GM19467 (cell line): Measurements from ENCODE around the gene TULP4.
"Not testable (repeated sequence)": the region's sequence is repeated elsewhere in the genome, so short reads cannot be mapped to it uniquely, and the experiment has no call there.

Experiments used
- ATAC-seq: cut with Tn5 transposase; IDR thresholded peaks from one replicate; pipeline ENCODE4 v1.9.1; 2021; ENCODE audit warnings: mild to moderate bottlenecking, moderate library complexity; ENCODE audit not compliant: unreplicated experiment

TULP4 gene

DNA sequence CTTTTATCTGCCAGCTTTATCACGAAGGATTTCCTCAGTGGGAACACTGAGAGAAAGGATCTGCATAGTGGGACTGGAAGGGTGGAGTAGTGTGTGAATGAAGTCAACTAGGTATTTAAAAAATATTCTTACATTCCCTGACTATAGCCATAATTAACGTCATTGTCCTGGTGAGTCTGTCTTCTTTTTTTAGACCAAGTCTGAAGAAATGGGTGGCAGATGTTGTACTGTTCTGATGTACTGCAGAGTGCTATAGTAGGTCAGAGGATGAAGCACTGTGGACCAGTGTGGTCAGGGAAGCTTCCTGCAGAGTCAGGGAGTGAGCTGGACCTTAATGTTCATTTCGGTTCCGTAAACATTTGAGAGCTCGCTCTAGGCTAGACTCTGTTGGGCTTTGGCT, 11.9 kb downstream of the TULP4 start:
- no peak for ATAC-seq

DNA sequence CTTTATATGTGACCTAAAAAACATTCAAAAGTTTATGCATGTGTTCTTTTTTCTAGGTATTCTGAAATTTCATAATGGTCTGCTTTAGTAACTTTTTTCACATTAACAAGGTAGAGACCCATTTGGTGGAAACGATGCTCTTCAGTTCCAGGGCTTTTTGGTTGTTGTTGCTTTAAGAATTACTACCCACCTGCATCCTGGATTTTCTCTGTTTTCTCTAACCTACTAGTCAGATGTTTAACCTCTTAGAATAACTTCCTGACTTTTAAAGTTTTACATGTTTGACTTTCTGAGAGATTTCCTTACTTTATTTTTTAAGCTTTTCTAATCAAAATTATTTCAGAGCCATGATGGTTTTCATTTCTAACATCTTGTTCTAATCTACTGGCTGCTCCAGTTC, 14.9 kb downstream of the TULP4 start:
- ATAC-seq = no peak

DNA sequence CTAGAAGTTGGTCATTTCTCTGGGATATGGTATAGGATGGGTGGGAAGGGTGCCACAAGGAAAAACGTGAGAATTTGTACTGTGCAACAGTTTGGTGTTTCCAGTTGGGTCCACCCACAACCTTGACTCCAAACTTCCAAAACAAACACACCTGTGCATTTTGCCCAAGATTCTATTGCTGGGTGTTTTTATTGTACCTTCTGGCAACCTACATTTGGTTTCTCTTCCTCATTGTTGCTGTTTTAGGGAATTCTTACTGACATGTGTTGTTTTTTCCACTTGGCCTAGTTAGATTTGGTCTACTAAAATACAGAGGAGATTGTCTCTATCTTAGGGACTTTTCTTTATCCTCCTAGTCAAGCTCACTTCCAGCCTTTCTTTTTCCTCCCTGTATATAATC, 16.7 kb downstream of the TULP4 start:
- ATAC-seq = no peak

- ATAC-seq = no peak
These were observed 17.3 kb downstream of the TULP4 start for GRCh38 chr6:158329531-158329930.

- no peak for ATAC-seq
These were observed 17.8 kb downstream of the TULP4 start for GRCh38 chr6:158330016-158330415.

- ATAC-seq = no peak
These were observed 20.0 kb downstream of the TULP4 start for GRCh38 chr6:158332237-158332636.

DNA sequence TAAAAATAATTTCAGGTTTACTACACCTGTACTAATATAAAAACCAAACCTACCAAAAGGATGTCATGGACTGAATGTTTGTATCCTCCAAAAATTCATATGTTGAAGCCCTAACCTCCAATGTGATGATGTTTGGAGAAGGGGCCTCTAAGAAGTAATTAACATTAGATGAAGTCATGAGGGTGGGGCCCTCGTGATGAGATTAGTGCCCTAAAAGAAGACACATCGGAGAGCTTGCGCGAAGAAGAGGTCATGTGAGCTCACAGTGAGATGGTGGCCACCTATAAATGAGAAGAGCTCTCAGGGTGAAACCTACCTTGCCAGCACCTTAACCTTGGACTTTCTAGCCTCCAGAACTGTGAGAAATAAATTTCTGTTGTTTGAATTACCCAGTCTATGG, 20.8 kb downstream of the TULP4 start:
- no peak for ATAC-seq

DNA sequence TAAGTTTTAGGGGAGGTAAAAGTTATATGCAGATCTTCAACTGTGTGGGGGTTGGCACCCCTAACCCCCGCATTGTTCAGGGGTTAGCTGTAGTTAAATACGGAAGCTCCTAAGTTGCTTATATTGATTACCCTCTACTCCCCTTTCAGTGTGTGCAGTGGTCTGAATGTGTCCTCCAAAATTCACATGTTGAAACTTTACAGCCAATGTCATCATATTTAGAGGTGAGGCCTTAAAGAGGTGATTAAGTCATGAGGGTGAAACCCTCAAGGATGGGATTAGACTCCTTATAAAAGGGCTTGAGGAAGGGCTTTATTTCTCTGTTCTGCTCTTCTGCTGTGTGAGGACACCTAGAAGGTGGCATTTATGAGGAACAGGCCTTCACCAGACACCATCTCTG, 22.3 kb downstream of the TULP4 start:
- ATAC-seq = no peak

GRCh38 chr6:158337332-158337731, 25.1 kb downstream of the TULP4 start:
- no peak for ATAC-seq

- no peak for ATAC-seq
These were observed 26.2 kb downstream of the TULP4 start for GRCh38 chr6:158338311-158339112.

- ATAC-seq = not testable (repeated sequence)
These were observed 26.9 kb downstream of the TULP4 start for GRCh38 chr6:158339197-158339596.

DNA sequence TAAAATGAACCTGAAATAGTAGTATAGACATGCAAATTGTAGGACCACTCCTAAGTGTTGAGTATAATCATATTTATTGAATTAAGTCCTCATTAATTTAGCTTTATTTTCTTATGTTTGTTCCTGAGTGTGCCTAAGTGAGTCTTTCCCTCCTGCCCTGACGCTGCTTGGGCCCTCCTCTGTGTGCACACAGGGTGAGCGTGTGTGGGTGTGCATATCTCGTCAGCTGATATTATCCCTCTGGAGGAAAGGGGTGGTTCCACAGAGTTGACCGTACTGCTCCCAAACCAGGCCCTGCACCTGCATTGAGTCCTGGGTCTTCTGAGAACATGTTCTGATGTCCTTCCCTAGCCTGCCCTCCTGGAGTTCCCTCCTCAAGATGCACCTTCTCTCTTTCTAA, 28.0 kb downstream of the TULP4 start:
- no peak for ATAC-seq

- ATAC-seq = no peak
These were observed 32.3 kb downstream of the TULP4 start for GRCh38 chr6:158344534-158344933.

DNA sequence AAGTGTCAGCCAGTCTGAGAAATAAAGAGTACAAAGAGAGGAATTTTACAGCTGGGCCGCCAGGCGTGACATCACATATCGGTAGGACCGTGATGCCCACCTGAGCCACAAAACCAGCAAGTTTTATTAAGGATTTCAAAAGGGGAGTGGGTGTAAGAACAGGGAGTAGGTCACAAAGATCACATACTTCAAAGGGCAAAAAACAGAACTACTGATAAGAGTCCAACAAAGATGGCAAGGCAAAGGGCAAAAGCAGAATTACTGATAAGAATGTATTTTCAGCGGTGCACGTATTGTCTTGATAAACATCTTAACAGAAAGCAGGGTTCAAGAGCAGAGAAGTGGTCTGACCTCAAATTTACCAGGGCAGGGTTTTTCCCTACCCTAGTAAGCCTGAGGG, 33.2 kb downstream of the TULP4 start:
- ATAC-seq = not testable (repeated sequence)

- ATAC-seq = no peak
These were observed 35.1 kb downstream of the TULP4 start for GRCh38 chr6:158347335-158347734.

- not testable (repeated sequence) for ATAC-seq
These were observed 36.7 kb downstream of the TULP4 start for GRCh38 chr6:158348737-158349504.

DNA sequence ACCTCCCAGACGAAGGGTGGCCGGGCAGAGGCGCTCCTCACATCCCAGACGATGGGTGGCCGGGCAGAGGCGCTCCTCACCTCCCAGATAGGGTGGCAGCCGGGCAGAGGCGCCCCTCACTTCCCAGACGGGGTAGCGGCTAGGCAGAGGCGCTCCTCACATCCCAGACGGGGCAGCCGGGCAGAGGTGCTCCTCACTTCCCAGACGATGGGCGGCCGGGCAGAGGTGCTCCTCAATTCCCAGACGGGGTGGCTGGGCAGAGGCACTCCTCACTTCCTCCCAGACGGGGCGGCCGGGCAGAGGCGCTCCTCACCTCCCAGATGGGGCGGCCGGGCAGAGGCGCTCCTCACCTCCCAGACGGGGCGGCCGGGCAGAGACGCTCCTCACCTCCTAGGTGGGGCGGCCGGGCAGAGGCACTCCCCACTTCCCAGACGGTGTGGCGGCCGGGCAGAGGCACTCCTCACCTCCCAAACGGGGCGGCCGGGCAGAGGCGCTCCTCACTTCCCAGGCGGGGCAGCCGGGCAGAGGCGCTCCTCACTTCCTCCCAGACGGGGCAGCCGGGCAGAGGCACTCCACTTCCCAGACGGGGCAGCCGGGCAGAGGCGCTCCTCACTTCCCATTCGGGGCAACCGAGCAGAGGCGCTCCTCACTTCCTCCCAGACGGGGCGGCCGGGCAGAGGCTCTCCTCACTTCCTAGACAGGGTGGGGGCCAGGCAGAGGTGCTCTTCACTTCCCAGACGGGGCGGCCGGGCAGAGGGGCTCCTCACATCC, 37.4 kb downstream of the TULP4 start:
- not testable (repeated sequence) for ATAC-seq

DNA sequence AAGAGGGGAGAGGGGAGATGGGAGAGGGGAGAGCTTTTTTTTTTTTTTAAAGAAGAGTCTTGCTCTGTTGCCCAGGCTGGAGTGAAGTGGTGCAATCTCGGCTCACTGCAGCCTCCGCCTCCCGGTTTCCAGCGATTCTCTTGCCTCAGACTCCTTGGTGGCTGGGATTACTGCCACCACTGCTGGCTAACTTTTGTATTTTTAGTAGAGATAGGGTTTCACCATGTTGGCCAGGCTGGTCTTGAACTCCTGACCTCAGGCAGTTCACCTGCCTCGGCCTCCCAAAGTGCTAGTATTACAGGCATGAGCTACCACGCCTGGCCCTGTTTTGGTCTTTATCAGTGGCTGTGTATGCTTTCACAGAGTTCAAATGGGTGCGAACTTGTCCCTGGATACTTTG, 38.5 kb downstream of the TULP4 start:
- ATAC-seq = not testable (repeated sequence)

DNA sequence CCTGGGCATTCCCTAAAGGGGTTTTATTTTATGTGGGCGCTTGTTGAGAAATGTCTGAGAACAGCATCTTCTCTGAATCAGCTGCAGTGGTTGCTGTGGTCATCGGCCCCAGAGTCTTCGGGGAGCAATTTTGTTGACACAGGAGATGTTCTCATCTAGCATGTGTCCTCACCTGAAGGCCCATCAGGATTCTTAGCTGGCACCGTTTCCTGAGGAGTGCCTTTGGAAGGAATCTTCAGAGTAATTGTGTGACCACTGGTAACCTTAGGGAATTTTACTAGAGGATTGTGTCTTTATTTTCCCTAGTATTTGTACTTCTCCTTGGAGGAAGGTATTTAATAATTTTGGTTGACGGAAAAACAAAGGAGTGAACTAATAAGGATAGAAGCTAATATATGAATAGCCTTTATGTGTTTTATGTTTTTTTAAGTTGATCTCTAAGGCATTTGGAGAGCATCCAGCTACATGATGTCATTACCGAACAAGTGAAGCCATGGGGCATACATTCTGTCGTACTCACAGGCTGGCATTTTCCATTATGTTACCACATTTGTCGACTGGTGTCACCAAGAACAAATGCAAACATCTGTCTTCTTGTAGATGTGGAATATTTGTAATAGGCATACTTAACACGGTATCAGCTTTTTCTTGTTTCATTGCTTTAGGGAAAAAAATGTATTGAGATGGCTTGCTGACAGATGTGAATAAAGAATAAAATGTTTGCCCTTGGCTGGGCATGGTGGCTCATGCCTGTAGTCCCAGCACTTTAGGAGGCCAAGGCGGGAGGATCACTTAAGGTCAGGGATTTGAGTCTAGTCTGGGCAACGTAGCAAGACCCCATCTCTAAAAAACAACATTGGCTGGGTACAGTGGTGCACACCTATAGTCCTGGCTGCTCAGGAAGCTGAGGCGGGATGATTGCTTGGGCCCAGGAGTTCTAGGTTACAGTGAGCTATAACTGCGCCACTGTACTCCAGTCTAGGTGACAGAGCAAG, 41.9 kb downstream of the TULP4 start:
- ATAC-seq = no peak
